Spleen (tissue), 7 donors: ENCODE measurements around the gene OR51T1.

Experiments used
- CTCF ChIP-seq, 11 experiments: fragments of 200-600 bp in 7 of 11; fragments of 450-650 bp in 4 of 11; sonication (generic) in 4 of 11; IDR thresholded peaks in 8 of 11; conservative IDR thresholded peaks in 3 of 11; 1 replicate in 7 of 11; 2 replicates in 4 of 11; pipeline versions ENCODE4 v1.4.0 to v1.8.0; 2016 to 2021; ENCODE audit warnings: antibody characterized with exemption in 11 of 11, inconsistent platforms in 4 of 11, mild to moderate bottlenecking in 1 of 11
- POLR2A ChIP-seq, 3 donors: fragments of 450-650 bp; IDR thresholded peaks; one replicate each; pipeline ENCODE4 v1.5.1; 2017; ENCODE audit warnings: antibody characterized with exemption in 3 of 3, mild to moderate bottlenecking in 1 of 3
- donor health status: DM: no; HTN: no; CAD: no; lungs with moderate emphysema.
- donor health status: DM: no; HTN: no; CAD: no.
- donor health status: DM: no; HTN: no; CAD: no.

GRCh38 chr11:4882543-4882942, 843 bp downstream of the OR51T1 start:
- TF ChIP-seq CTCF (IDR thresholded peaks at IDR 0.05 in 8 of 11, conservative IDR thresholded peaks at IDR 0.05 in 3 of 11) (no peak), POLR2A (IDR thresholded peaks at IDR 0.05) (no peak)
